Keratinocyte (primary cell): Measurements from ENCODE around the gene RERE. TPM values are rescaled to one million over a fixed set of nuclear protein-coding genes. Genes with fewer than 3 reads are reported as not detected.

Source experiments
- DNase-seq: peaks from one replicate; pipeline ENCODE4 v3.0.0-alpha.2; 2011; ENCODE audit warnings: low read depth, missing footprints, low spot score
- FAIRE-seq: peaks from 2 replicates; lab custom pipeline; 2011; peaks lifted over from hg19 to GRCh38; lab: Jason Lieb, UNC
- H2AFZ ChIP-seq: 2 replicates; pipeline ENCODE4 v1.6.0; 2012; ENCODE audit warnings: low read length, control low read depth, inconsistent platforms; ENCODE audit not compliant: control insufficient read depth
- H3K27ac ChIP-seq: 2 replicates; pipeline ENCODE4 v1.5.1; 2011; ENCODE audit warnings: low read length; ENCODE audit not compliant: control insufficient read depth, insufficient read depth
- H3K27me3 ChIP-seq: 3 replicates; pipeline ENCODE4 v1.6.0; 2011; ENCODE audit warnings: low read length; ENCODE audit not compliant: control insufficient read depth, insufficient read depth; ENCODE audit errors: extremely low read depth
- H3K36me3 ChIP-seq, 2 experiments: 2 replicates in 1 of 2; 3 replicates in 1 of 2; pipeline ENCODE4 v1.5.1; 2011; ENCODE audit warnings: low read length in 2 of 2, mild to moderate bottlenecking in 1 of 2; ENCODE audit not compliant: control insufficient read depth in 2 of 2, insufficient read depth in 2 of 2; ENCODE audit errors: extremely low read depth in 1 of 2
- H3K4me1 ChIP-seq: 3 replicates; pipeline ENCODE4 v1.5.1; 2011; ENCODE audit warnings: low read length; ENCODE audit not compliant: control insufficient read depth, insufficient read depth; ENCODE audit errors: extremely low read depth
- H3K4me2 ChIP-seq: 3 replicates; pipeline ENCODE4 v1.6.0; 2011; ENCODE audit warnings: low read depth, low read length; ENCODE audit not compliant: control insufficient read depth, insufficient read depth; ENCODE audit errors: extremely low read depth
- H3K4me3 ChIP-seq, 3 experiments: fragments of 200-600 bp in 1 of 3; sonication (generic) in 1 of 3; 2 replicates in 2 of 3; 3 replicates in 1 of 3; pipeline ENCODE4 v1.5.1; 2011 to 2016; ENCODE audit warnings: low read length in 3 of 3, mild to moderate bottlenecking in 3 of 3, control low read depth in 2 of 3, inconsistent platforms in 1 of 3, low read depth in 1 of 3, mixed read lengths in 1 of 3, mixed run types in 1 of 3, moderate library complexity in 1 of 3; ENCODE audit not compliant: control insufficient read depth in 2 of 3, insufficient read depth in 2 of 3; ENCODE audit errors: extremely low read depth in 1 of 3
- H3K79me2 ChIP-seq: 2 replicates; pipeline ENCODE4 v1.6.0; 2012; ENCODE audit warnings: low read length; ENCODE audit not compliant: control insufficient read depth, insufficient read depth
- H3K9ac ChIP-seq: 3 replicates; pipeline ENCODE4 v1.6.0; 2011; ENCODE audit warnings: low read length; ENCODE audit not compliant: control insufficient read depth, insufficient read depth; ENCODE audit errors: extremely low read depth
- H3K9me1 ChIP-seq: 3 replicates; pipeline ENCODE4 v1.6.0; 2011; ENCODE audit warnings: low read length; ENCODE audit not compliant: control insufficient read depth, insufficient read depth; ENCODE audit errors: extremely low read depth
- H3K9me3 ChIP-seq: 2 replicates; pipeline ENCODE4 v1.5.1; 2012; ENCODE audit warnings: low read depth, low read length; ENCODE audit not compliant: control insufficient read depth
- H4K20me1 ChIP-seq: 3 replicates; pipeline ENCODE4 v1.6.0; 2011; ENCODE audit warnings: low read length; ENCODE audit not compliant: control insufficient read depth, insufficient read depth; ENCODE audit errors: extremely low read depth
- CTCF ChIP-seq, 3 experiments: IDR thresholded peaks in 1 of 3; conservative IDR thresholded peaks in 1 of 3; optimal IDR thresholded peaks in 1 of 3; 2 replicates in 2 of 3; 3 replicates in 1 of 3; pipeline versions ENCODE3 to v1.5.1; 2011; ENCODE audit warnings: low read length in 3 of 3, mild to moderate bottlenecking in 3 of 3, moderate library complexity in 2 of 3, control low read depth in 1 of 3, inconsistent platforms in 1 of 3; ENCODE audit not compliant: insufficient read depth in 2 of 3; ENCODE audit errors: extremely low read depth in 1 of 3
- EZH2 ChIP-seq: IDR thresholded peaks from one replicate; pipeline ENCODE4 v1.6.1; 2012; ENCODE audit warnings: inconsistent platforms, mild to moderate bottlenecking, low read length, moderate library complexity
- dilution Hi-C: fragments of 300-500 bp; cut with MboI; formaldehyde crosslinking; loops from one replicate; pipeline ENCODE4 v1.7.0; 2020; ENCODE audit warnings: low sequenced_read_pairs; ENCODE audit not compliant: extremely low pct_ligation_motif_present
- polyA plus RNA-seq, 5 experiments: library from polyadenylated mRNA; depleted of rRNA in 3 of 5; stranded (reverse) in 3 of 5; stranded (forward) in 1 of 5; unstranded in 1 of 5; fragments of >200 nt; gene quantifications; 1 replicate in 1 of 5; 2 replicates in 3 of 5; 3 replicates in 1 of 5; pipeline versions ENCODE4 v1.2.1 to v1.2.3, GENCODE V29; 2011 to 2012; ENCODE audit warnings: missing spikeins in 2 of 5, low read depth in 1 of 5, low replicate concordance in 1 of 5

RERE gene
- polyA plus RNA-seq, 1 donor (not counting 4 experiments of a cell fraction or from before 2014, with no cell fraction given) = 3.8 TPM

- Histone ChIP-seq H2AFZ (no peak overlapping the region), H3K4me3 (no peak overlapping the region), H3K27ac (no peak overlapping the region), H4K20me1 (no peaks in the 10 kb centered on the region), H3K9me3 (no peaks in the 10 kb centered on the region), H3K4me1 (no peaks in the 10 kb centered on the region), H3K27me3 (no peaks in the 10 kb centered on the region), H3K36me3 (no peaks in the 10 kb centered on the region), H3K9me1 (no peaks in the 10 kb centered on the region), H3K79me2 (no peaks in the 10 kb centered on the region), H3K9ac (no peak overlapping the region), H3K4me2 (no peak overlapping the region)
- FAIRE-seq = no peak
- no peak for DNase-seq
- TF ChIP-seq EZH2 = no peak
- no peak for TF ChIP-seq CTCF (optimal IDR thresholded peaks at IDR 0.05 in 1 of 3, IDR thresholded peaks at IDR 0.05 in 1 of 3, conservative IDR thresholded peaks at IDR 0.05 in 1 of 3; ENCODE audit: extremely low read depth in 1 of 3, insufficient read depth in 2 of 3, low read length in 3 of 3)
- dilution Hi-C loops = no loop called here
Measured at GRCh38 chr1:8718850-8719361, 98.5 kb downstream of the RERE start.

GRCh38 chr1:8717148-8717547, 100.3 kb downstream of the RERE start:
- H3K4me2 ChIP-seq = no peak overlapping the region
- H3K27ac ChIP-seq = no peak overlapping the region
- dilution Hi-C loops = no loop called here
- no peak overlapping the region for H2AFZ ChIP-seq
- no peak overlapping the region for H3K4me3 ChIP-seq
- H3K9me1 ChIP-seq = no peaks in the 10 kb centered on the region
- no peaks in the 10 kb centered on the region for H3K9me3 ChIP-seq
- TF ChIP-seq CTCF (optimal IDR thresholded peaks at IDR 0.05 in 1 of 3, IDR thresholded peaks at IDR 0.05 in 1 of 3, conservative IDR thresholded peaks at IDR 0.05 in 1 of 3; ENCODE audit: extremely low read depth in 1 of 3, insufficient read depth in 2 of 3, low read length in 3 of 3) (no peak), EZH2 (no peak)
- no peak for FAIRE-seq
- H4K20me1 ChIP-seq = no peaks in the 10 kb centered on the region
- H3K36me3 ChIP-seq = no peaks in the 10 kb centered on the region
- no peak overlapping the region for H3K9ac ChIP-seq
- H3K79me2 ChIP-seq = no peaks in the 10 kb centered on the region
- H3K27me3 ChIP-seq = no peaks in the 10 kb centered on the region
- DNase-seq = no peak
- H3K4me1 ChIP-seq = peaks cover 15% of the 10 kb centered on the region
